NCI-H2107 treated with DMSO at 0.1 percent for 48 hours (cell line): ENCODE data around the gene ELOA.
"Not testable (repeated sequence)": the region's sequence is repeated elsewhere in the genome, so short reads cannot be mapped to it uniquely, and the experiment has no call there.

Experiments used
- DNase-seq: peaks from one replicate; lab custom pipeline; 2025; ENCODE audit not compliant: unreplicated experiment; lab: John Stamatoyannopoulos, UW

ELOA gene

GRCh38 chr1:23732363-23733224 is 10.7 kb upstream of the ELOA start:
- DNase-seq = no peak

- not testable (repeated sequence) for DNase-seq
Measured at GRCh38 chr1:23733281-23733680, 10.0 kb upstream of the ELOA start.

GRCh38 chr1:23736437-23737134 is 6.7 kb upstream of the ELOA start:
- no peak for DNase-seq

GRCh38 chr1:23741609-23742008 is 1.7 kb upstream of the ELOA start:
- DNase-seq = no peak

- no peak for DNase-seq
Measured at GRCh38 chr1:23742670-23743286, 493 bp upstream of the ELOA start.

- no peak for DNase-seq
Measured at GRCh38 chr1:23745515-23745914, 2.2 kb downstream of the ELOA start.

GRCh38 chr1:23748016-23748415 is 4.7 kb downstream of the ELOA start:
- no peak for DNase-seq

GRCh38 chr1:23751050-23751814 is 8.0 kb downstream of the ELOA start:
- peak; percentile 54 for DNase-seq

GRCh38 chr1:23751815-23752200 is 8.5 kb downstream of the ELOA start:
- no peak for DNase-seq

GRCh38 chr1:23752909-23753308 is 9.6 kb downstream of the ELOA start:
- DNase-seq = no peak

GRCh38 chr1:23756676-23757075 is 13.4 kb downstream of the ELOA start:
- no peak for DNase-seq

GRCh38 chr1:23757812-23758211 is 14.5 kb downstream of the ELOA start:
- DNase-seq = no peak

GRCh38 chr1:23759277-23759676 is 16.0 kb downstream of the ELOA start:
- DNase-seq = no peak

GRCh38 chr1:23763041-23763577 is 19.8 kb downstream of the ELOA start:
- no peak for DNase-seq

GRCh38 chr1:23768733-23769132 is 25.5 kb downstream of the ELOA start:
- DNase-seq = no peak

GRCh38 chr1:23772049-23772853 is 29.0 kb downstream of the ELOA start:
- DNase-seq = peak; percentile 78

GRCh38 chr1:23772854-23773242 is 29.6 kb downstream of the ELOA start:
- DNase-seq = no peak

- DNase-seq = no peak
Measured at GRCh38 chr1:23774174-23774880, 31.1 kb downstream of the ELOA start.

- DNase-seq = no peak
Measured at GRCh38 chr1:23776217-23776616, 32.9 kb downstream of the ELOA start.
